HG02759 (cell line): Measurements from ENCODE around the gene GNA14.
"Not testable (repeated sequence)": the region's sequence is repeated elsewhere in the genome, so short reads cannot be mapped to it uniquely, and the experiment has no call there.

Experiments
- ATAC-seq: cut with Tn5 transposase; IDR thresholded peaks from one replicate; pipeline ENCODE4 v1.9.1; 2021; ENCODE audit warnings: mild to moderate bottlenecking, moderate library complexity; ENCODE audit not compliant: unreplicated experiment

GNA14 gene

DNA sequence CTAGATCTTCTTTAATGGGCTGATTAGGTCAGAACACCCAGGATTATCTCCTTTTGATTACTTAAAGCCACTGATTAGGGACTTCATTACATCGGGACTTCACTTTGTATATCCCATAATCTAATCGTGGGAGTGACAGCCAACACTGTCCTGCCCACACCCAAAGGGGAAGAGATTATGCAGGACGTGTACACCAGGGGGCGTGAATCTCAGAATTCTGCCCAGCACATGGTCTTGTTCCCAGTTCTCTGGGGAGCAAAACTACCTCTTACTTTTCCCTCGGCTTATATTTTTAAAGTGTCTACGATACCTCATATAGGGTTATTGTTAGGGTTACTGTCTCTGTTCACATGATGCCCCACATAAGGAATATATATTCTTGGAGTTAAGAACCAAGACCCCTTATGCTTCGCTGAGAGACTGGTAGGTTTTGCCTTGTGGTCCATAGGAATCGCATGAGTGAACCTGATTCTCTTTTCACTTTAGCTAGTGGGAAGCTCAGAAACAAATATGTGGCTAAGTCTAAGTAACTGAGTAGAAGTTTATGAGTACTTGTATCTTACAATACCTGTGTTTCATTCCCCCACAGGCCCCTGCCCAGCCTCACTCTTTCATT lies 192.7 kb downstream of the GNA14 start:
- ATAC-seq = peak; percentile 57

DNA sequence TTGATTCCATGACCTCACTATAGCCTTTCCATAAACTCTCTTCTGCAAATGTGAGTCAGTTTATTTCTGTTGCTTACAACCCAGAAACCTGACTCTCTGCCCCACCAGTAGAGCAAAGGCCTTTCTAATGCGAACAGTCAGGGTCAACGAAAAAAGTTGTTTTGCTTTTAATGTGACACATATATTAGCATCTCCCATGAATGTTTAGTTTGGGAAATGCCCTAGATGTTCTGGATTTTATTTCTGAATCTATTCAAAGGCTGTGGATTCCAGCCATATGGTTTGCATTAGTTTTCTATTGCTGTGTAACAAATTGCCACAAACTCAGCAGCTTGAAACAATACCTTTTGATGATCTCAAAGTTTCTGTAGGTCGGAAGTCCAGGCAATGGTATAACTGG lies 193.5 kb downstream of the GNA14 start:
- ATAC-seq = no peak

DNA sequence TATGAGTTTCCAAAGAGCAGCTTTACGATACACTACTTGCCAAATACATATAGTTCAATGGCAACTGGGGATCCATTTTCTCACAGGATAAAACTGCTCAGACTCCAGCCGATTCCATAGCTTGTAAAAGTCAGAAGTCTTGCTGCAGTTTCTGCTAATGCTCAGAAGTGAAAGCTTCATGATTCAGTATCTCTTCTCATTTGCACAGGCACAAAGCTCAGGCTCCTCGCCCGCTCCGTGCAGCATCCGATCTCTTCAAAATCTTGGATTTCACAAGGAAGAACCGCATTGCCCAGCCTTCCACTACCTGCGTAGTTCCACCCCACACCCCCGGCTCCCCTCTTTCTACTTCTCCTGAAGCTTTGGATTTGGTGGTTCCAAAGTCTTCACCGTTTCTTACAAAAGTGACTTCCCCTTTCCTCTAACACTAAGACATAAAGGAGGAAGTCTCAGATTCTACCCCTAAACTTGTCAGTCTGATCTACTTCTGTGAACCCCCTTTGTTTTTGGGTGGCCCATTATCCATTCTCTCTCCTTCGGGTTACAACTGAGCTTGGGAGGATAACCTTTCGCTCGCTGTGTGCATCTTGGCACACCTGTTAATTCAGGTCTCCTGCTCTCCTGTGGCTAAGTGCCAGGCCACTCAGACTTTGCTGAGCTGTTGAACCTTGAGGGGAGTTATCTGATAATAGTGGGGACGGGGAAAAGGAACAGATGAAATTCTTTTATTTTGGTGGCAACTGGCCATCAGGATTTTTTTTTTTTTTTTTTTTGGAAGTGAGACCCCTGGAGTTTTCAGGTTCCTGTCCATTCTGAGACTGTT lies 194.1 kb downstream of the GNA14 start:
- ATAC-seq = no peak

DNA sequence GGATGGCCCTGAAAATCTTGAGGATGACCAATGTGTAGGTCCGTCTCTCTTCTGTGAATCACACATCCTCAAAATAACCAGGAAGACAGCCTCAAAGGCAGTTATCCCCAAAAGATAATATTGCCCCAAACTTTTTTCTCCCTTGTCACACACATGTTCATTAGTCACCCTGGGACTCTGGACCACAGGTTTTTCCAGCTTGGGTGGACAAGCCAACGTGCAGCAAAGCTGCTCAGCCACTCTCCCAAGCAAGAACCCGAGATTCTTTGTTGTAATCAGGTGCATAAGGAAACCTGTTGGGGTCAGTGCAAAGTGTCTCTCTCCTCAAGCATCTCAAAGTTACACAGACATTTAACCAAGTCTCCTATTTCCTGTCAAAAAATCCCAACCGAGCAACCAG lies 196.6 kb downstream of the GNA14 start:
- ATAC-seq = no peak

DNA sequence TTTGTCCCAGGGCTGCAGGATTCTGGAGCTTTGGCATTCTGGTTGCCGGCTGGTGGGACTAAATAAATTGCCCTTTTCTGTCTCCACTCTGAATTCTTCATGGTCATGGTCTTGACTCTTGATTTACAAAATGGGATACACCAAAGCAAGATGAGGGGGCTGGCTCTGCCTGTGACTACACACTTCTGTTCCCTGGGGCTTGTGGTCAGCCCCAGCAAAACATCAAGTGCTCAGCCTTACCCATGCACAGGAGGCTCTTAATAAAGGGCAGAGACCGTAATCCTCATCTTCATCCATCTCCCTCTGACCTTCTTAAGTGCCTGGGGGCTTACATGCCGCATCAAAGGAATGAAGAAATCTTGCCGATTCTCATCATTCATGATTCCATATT lies 198.0 kb downstream of the GNA14 start:
- no peak for ATAC-seq

DNA sequence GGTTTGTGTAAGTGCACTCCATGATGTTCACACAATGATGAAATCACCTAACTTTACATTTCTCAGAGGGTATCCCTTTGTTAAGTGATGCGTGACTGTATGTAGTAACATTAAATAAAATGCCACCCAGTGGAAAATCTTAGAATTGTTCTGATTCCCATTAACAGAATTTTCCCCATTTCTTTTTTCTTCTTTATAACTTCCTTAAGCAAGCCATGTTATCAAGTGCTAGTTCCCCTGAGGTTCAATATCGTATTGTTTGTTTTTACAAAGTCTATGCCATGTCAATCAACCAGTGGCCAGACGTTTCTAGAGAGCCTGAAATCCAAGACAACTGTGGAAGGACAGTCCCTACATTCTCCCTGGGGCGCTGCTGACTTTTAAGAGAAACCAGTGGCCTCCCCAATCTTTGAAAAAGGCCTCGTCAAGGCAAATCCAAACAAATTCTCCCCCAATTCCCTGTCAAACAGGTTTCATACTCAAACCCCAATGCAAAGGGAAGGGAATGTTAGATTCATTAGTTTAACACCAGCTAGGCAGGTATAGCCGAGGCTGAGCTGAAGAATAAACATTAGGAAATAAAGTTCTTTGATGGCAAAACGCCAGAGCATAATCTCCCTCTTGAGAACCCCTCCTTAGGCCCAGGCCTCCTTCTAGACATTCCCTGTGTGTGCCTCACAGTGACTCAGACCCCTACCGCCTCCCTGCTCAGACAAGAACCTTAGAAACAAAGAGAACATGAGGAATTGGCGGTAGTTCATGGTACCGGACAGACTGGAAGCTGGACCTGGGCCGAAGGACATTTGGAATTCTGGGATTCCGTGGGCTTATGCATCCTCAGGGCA lies 198.7 kb downstream of the GNA14 start:
- ATAC-seq = no peak

DNA sequence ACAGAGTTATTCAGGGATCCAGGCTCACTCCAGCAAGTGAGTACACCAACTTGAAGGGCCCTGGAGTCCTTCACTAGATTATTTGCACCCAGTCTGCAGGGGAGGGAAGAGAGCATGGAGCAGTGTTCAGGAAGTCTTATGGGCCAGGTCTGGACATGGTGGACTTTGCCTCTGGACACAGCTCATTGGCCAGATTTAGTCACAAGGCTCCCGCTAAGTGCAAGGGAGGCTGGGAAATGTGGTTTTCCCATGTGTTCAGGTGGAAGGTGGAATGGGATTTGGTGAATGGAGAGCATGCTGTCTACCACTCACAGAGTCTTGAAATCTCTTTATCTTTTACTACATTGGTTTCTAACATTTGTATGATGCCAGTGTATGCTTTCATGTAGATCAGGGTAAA lies 200.5 kb downstream of the GNA14 start:
- ATAC-seq = no peak

DNA sequence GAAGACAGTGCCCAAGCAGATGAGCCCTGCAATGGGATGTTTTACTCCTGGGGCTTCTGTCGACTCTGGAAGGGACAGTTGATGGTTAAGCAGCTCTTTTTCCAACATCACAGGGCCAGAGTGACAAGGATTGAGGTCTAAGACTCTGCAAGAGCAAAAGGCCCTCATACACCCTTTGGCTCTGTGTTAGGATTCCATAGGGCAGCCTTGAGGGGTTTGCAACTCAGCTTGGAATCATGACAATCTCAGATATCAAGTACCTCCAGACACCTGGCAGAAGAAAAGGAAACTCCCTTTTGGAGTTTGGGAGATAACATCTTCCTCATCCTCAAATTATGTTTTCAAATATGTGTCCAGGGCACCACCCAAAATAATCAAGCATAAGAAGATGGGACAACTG lies 205.7 kb downstream of the GNA14 start:
- ATAC-seq = no peak

DNA sequence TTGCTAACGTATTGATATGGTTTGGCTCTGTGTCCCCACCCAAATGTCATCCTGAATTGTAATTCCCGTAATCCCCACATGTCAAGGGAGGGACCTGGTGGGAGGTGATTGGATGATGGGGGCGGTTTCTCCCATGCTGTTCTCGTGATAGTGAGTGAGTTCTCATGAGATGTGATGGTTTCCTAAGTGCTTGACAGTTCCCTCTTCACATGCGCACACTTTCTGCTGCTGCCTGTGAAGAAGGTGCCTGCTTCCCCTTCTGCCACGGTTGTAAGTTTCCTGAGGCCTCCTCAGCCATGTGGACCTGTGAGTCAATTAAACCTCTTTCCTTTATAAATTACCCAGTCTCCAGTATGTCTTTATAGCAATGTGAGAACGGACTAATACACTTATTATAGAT lies 207.0 kb downstream of the GNA14 start:
- not testable (repeated sequence) for ATAC-seq

DNA sequence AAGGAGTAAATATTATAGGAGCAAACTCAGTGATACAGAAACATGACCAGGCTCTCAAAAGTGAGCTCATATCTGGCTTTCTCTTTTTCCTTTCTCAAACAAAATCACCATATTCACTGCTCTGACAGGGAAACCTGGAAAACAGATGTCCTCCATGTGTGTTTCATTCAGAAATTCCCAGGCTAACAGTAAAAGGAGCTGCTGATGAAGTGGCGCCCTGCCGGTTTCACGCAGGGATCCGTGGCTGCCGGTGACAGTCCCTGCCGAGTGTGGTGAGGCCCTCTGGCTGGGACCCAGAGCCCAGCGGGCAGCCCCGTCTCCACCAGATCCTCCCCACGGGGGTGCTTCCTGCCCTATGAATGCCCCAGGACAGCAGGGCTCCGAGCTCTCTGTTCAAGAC lies 208.1 kb downstream of the GNA14 start:
- ATAC-seq = no peak

DNA sequence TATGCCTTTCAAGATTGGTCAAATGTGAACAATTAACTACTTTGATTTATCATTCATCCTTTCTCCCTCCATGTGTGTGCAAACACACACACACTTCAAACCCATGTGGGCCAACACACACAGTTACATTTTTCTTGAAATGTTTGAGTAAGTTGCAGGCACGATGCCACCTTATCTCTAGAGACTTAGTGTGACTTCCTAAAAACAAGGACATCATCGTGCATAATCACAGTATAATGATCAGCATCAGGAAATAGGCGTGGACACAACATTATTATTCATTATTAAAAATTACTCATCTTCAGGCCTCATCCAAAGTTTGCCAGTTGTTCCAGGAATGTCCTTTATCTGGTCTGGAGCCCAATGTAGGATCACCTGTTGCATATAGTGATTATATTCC lies 209.5 kb downstream of the GNA14 start:
- ATAC-seq = no peak

DNA sequence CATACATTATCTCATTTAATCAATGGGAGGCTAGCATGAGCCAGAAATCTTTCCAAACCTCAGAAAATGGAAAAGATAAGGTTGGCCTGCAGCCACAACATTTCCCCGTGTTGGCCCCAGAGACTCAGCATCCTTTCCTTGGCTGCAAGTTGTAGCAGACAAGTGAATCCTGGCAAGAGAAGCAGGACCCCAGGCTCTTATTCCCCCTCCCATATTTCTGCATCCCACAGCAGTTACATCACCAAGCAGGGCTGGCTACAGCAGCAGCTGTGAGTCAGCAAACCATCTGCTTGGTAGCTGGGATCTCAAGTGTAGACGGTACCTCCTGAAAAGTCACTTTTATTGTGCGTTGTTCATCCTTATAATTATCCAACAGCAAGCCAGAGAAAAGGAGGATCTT lies 212.4 kb downstream of the GNA14 start:
- ATAC-seq = no peak

DNA sequence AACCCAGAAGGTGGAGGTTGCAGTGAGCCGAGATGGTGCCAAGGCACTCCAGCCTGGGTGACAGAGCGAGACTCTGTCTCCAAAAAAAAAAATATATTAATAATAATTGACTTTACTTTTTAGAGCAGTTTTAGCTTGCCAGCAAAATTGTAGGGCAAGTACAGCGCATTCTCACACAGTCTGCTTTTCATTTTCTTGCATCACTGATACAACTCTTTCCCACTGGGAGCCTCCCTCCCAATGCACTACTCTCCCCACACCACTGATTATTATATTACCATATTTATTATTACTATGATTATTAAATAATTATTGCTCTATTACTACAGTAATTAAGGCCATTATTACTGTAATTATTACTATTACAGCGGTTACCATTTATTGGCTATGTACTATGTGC lies 212.8 kb downstream of the GNA14 start:
- ATAC-seq = no peak

DNA sequence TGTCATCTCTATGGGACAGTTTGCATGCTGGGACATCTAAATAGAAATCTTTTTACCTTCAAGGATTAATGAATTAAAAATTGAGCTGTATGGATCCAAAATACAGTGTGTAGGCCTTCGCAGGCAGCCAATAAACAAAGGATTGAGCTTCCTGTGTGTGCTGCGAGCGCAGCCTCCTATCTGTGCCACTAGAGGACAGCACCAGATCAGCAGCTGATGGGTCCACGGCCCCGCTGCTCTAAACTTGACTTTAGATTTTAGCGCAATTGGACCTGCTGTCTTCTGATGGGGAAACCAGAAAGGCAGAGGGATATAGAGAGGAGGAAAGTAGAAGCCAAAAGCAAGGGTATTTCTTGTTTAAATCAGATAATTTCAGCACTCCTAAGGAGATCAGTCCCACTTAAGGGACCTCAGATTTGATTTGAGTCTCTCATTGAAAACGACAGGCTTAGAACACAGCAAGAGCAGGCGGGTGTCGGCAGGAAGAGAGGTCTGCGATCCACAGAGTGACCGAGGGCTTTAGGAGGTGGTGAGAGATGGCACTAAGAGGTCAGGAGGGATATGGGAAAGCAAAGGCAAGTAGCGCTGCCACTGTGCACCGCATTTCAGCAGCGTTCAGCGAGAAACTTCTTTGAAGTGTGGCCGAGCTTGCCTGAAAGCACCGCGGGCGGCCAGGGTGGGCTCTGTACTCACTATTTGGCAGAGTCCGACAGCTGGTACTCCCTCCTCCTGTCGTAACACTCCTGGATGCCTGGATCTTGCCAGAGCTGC lies 214.3 kb downstream of the GNA14 start:
- ATAC-seq = peak; percentile 84

DNA sequence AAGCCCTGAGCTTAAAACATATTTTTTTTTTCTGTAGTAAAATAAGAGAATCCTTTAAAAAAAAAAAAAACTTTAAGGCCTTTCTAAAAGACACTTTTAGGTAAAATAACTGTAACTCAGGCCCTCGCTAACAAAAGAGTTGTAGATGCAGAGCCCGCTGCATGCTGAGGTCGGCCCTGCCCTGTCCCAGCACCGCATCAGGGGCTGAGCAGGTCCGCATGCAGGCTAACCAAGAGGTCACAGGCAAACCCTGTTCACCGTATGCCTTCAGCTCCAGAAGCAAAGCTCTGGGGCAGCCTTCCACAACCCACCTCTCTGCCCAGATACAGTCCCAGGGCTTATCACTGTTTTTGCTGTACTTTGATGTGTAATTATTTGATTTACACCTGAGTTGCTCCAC lies 216.1 kb downstream of the GNA14 start:
- no peak for ATAC-seq

DNA sequence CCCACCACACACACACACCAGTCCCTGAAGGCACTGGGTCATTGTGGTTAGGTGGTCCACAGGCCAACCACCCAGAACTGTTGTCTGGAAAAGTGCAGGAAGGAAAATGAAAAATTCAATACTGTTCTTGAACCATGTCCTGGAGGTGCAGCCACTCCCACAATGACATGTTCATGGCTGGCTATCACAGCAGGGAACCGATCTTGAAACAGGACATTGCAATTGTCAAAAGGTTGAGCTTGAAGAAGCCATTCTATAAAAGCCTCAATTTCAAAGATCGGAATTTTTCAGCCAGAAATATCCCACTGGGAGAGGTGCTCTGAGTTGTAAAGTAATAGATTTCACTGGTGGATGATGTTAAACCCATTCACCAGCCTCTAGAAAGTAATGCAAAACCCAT lies 218.2 kb downstream of the GNA14 start:
- no peak for ATAC-seq

DNA sequence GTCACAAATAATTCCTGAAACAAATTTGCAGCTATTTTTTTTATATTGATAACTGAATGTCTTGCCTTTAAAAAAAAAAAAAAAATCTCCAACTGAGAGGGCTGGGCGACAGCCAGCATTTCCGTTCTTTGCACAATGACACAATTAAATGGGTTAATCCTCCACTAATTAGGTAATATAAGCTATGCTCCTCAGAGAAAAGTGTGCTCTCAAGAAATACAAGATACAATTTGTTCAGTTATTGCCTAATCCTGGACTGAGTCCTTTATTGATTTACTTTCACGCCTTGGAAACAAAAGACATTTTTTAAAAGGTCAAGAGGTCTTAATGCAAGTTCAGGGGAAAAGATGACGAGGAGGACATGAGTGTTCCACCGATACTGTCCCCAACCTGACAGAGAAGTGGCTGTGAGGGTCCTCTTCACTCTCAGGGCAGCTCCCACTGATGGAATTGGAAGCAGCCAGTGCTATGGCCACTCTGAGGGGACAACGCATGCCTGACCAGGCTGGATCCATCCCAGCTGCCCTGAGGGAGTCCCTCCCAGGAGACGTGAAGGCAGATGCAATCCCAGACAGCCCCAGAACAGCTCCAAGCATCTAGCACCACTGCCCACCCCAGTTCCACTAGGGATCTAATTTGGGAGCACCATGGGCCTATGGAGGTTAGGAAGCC lies 220.7 kb downstream of the GNA14 start:
- no peak for ATAC-seq

DNA sequence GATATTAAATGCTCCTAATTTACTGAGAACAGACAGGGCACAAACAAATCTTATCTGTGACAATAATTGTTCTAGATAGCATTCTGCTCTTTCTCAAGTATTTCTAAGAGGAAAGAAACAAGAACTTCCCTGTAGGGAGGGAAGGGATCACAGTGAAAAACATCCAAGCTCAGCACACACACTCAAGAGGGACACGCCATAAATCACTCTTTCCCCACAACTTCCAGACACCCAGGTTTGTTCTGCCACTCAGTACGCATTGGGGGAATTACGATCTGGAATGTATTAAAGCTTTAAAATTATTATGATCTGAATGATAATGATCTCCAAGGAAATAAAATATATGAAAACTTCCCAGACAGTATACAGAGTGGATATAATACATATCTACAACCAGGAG lies 221.4 kb downstream of the GNA14 start:
- no peak for ATAC-seq

DNA sequence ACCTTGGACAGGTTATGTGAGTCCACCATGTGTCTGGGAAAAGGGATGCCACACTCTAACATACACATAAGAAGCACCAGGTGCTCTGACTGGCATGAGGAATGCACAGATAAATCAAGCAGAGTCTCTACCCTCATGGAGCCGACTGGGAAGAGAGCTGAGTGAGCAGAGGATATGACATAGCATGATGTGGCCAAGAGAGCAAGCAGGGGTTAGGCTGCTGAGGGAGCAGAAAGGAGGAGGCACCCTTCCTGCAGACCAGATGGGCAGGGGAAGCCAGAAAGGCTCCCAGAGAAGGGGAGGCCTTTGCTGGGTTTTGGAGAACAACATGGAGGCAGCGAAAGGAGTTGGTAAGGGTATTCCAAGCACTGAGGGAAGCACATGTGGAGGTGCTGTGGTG lies 223.1 kb downstream of the GNA14 start:
- no peak for ATAC-seq

DNA sequence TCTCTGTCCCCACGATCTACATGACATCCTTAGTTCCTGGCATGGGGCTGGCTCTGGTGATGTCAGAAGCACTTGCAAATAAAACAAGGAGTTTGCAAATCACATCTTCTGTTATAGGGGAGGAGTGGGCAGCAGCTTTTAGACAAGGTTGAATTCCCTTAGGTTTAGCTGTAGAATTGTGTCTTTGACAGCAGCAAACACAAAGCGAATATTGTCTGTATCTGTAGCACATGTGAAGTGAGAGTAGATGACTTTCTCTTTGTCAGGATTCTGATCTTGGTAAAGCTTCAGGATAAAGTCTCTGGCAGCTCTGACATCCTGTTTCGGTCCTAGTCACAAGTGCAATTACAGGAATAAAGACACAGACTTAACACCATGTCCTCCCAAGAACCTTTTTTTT lies 224.3 kb downstream of the GNA14 start:
- no peak for ATAC-seq

DNA sequence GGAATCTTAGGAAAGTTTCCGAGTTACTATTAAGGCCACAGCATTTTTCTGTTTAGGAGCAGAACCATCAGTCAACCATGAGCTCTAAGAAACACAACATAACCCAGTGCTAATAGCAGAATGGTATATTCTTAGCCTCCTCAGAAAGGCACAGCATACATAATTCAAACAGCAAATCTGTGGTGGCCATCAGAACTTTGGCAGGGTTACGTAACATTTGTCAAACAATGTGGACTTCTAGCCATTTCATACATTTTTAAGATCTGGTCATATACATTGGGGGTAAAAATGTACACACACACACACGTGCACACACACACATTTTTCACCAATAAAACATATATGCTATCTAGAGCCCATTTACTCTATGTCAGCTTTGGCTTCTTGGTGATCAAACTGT lies 225.2 kb downstream of the GNA14 start:
- ATAC-seq = no peak
